Central memory CD8-positive, alpha-beta T cell (primary cell): ENCODE results near the gene ADRM1.
A peak's percentile ranks its signal among the peaks of the same experiment; 100 is the strongest.

ENCODE experiments used
- ATAC-seq: fragments of 150-1000 bp; cut with Tn5 transposase; replicated peaks from 2 replicates; pipeline ENCODE4 v1.10.0; 2022; ENCODE audit warnings: mild to moderate bottlenecking, moderate FRiP score, moderate number of reproducible peaks; ENCODE audit not compliant: poor library complexity, severe bottlenecking; ENCODE audit errors: extremely low read depth
- DNase-seq, 2 donors: peaks; one replicate each; pipeline ENCODE4 v3.0.0; 2021; ENCODE audit warnings: low spot score in 2 of 2
- H3K27ac Mint-ChIP-seq: one replicate; pipeline ENCODE4 v1.8.0; 2022; ENCODE audit warnings: low read depth, mild to moderate bottlenecking, moderate library complexity, mixed read lengths
- H3K27me3 Mint-ChIP-seq: one replicate; pipeline ENCODE4 v1.8.0; 2022; ENCODE audit warnings: mixed read lengths
- H3K36me3 Mint-ChIP-seq: one replicate; pipeline ENCODE4 v1.8.0; 2022; ENCODE audit warnings: mild to moderate bottlenecking, moderate library complexity, mixed read lengths; ENCODE audit not compliant: insufficient read depth
- H3K4me1 Mint-ChIP-seq: one replicate; pipeline ENCODE4 v1.8.0; 2022; ENCODE audit warnings: mixed read lengths
- H3K4me3 Mint-ChIP-seq: one replicate; pipeline ENCODE4 v1.8.0; 2022; ENCODE audit warnings: mild to moderate bottlenecking, moderate library complexity, mixed read lengths
- H3K9me3 Mint-ChIP-seq: one replicate; pipeline ENCODE4 v1.8.0; 2022; ENCODE audit warnings: mixed read lengths

ADRM1 gene

GRCh38 chr20:62302341-62303061 lies at the start of gene ADRM1:
Gene ADRM1 (plus strand): TSS chr20:62302997. CDS start chr20:62303569, 572 bp downstream.
- Mint-ChIP-seq H3K4me1 (peaks cover 30% of the 10 kb centered on the region), H3K27me3 (no peaks in the 10 kb centered on the region), H3K27ac (peak within 1 kb of the TSS; percentile 98), H3K9me3 (no peaks in the 10 kb centered on the region), H3K36me3 (peaks cover 22% of the 10 kb centered on the region), H3K4me3 (peak within 1 kb of the TSS; percentile 96)
- DNase-seq (peak; percentile 94 to 95), ATAC-seq (peak; percentile 89)

- Mint-ChIP-seq H3K27me3 (no peaks in the 10 kb centered on the region), H3K36me3 (peaks cover 26% of the 10 kb centered on the region), H3K4me3 (no peak overlapping the region), H3K27ac (peak overlapping the region; percentile 29), H3K4me1 (peaks cover 26% of the 10 kb centered on the region), H3K9me3 (no peaks in the 10 kb centered on the region)
- ATAC-seq (no peak), DNase-seq (no peak)
Observed at GRCh38 chr20:62253398-62253797, 49.4 kb upstream of the ADRM1 start.

GRCh38 chr20:62254021-62254724 lies 48.6 kb upstream of the ADRM1 start:
- Mint-ChIP-seq H3K27ac (no peak overlapping the region), H3K4me3 (no peak overlapping the region)
- no peak for ATAC-seq

GRCh38 chr20:62255976-62256375 lies 46.8 kb upstream of the ADRM1 start:
- ATAC-seq (no peak), DNase-seq (no peak)
- peaks cover 39% of the 10 kb centered on the region for H3K36me3 Mint-ChIP-seq
- no peaks in the 10 kb centered on the region for H3K27me3 Mint-ChIP-seq
- H3K9me3 Mint-ChIP-seq, result no peaks in the 10 kb centered on the region
- no peak overlapping the region for H3K27ac Mint-ChIP-seq
- H3K4me1 Mint-ChIP-seq, result peaks cover 25% of the 10 kb centered on the region
- H3K4me3 Mint-ChIP-seq, result no peak overlapping the region

More at GRCh38 chr20:62254021-62254724, 48.6 kb upstream of the ADRM1 start:
- H3K9me3 Mint-ChIP-seq, result no peaks in the 10 kb centered on the region
- peaks cover 30% of the 10 kb centered on the region for H3K36me3 Mint-ChIP-seq
- no peak for DNase-seq
- H3K4me1 Mint-ChIP-seq, result peaks cover 26% of the 10 kb centered on the region
- H3K27me3 Mint-ChIP-seq, result no peaks in the 10 kb centered on the region

- ATAC-seq (no peak), DNase-seq (no peak)
- H3K27ac Mint-ChIP-seq, result no peak overlapping the region
- H3K4me1 Mint-ChIP-seq, result peaks cover 15% of the 10 kb centered on the region
- no peak overlapping the region for H3K4me3 Mint-ChIP-seq
- no peaks in the 10 kb centered on the region for H3K9me3 Mint-ChIP-seq
- peaks cover 45% of the 10 kb centered on the region for H3K36me3 Mint-ChIP-seq
- H3K27me3 Mint-ChIP-seq, result no peaks in the 10 kb centered on the region
Observed at GRCh38 chr20:62258499-62259293, 44.1 kb upstream of the ADRM1 start.

- Mint-ChIP-seq H3K4me1 (peaks cover 11% of the 10 kb centered on the region), H3K9me3 (no peaks in the 10 kb centered on the region), H3K36me3 (peaks cover 47% of the 10 kb centered on the region), H3K4me3 (no peak overlapping the region), H3K27me3 (no peaks in the 10 kb centered on the region), H3K27ac (no peak overlapping the region)
- no peak for ATAC-seq
- no peak for DNase-seq
Observed at GRCh38 chr20:62259294-62259565, 43.6 kb upstream of the ADRM1 start.

- no peak for DNase-seq
- no peak overlapping the region for H3K27ac Mint-ChIP-seq
- H3K4me1 Mint-ChIP-seq, result peaks cover 7% of the 10 kb centered on the region
- peaks cover 42% of the 10 kb centered on the region for H3K36me3 Mint-ChIP-seq
- no peak overlapping the region for H3K4me3 Mint-ChIP-seq
- no peaks in the 10 kb centered on the region for H3K27me3 Mint-ChIP-seq
- no peak for ATAC-seq
- no peaks in the 10 kb centered on the region for H3K9me3 Mint-ChIP-seq
Observed at GRCh38 chr20:62262064-62262463, 40.7 kb upstream of the ADRM1 start.

- H3K4me1 Mint-ChIP-seq, result peaks cover 7% of the 10 kb centered on the region
- H3K36me3 Mint-ChIP-seq, result peaks cover 33% of the 10 kb centered on the region
- no peak overlapping the region for H3K4me3 Mint-ChIP-seq
- H3K27ac Mint-ChIP-seq, result no peak overlapping the region
- DNase-seq, result no peak
- no peaks in the 10 kb centered on the region for H3K27me3 Mint-ChIP-seq
- no peaks in the 10 kb centered on the region for H3K9me3 Mint-ChIP-seq
- no peak for ATAC-seq
Observed at GRCh38 chr20:62263396-62263795, 39.4 kb upstream of the ADRM1 start.

- ATAC-seq, result no peak
- Mint-ChIP-seq H3K4me1 (peaks cover 3% of the 10 kb centered on the region), H3K36me3 (peaks cover 24% of the 10 kb centered on the region), H3K4me3 (no peak overlapping the region), H3K27me3 (no peaks in the 10 kb centered on the region), H3K27ac (no peak overlapping the region), H3K9me3 (no peaks in the 10 kb centered on the region)
- no peak for DNase-seq
Observed at GRCh38 chr20:62265365-62265764, 37.4 kb upstream of the ADRM1 start.

- H3K36me3 Mint-ChIP-seq, result peaks cover 20% of the 10 kb centered on the region
- H3K27me3 Mint-ChIP-seq, result no peaks in the 10 kb centered on the region
- no peak for DNase-seq
Observed at GRCh38 chr20:62266340-62266739, 36.5 kb upstream of the ADRM1 start.

GRCh38 chr20:62266851-62267250 lies 35.9 kb upstream of the ADRM1 start:
- no peaks in the 10 kb centered on the region for H3K27me3 Mint-ChIP-seq

More at GRCh38 chr20:62266340-62266739, 36.5 kb upstream of the ADRM1 start:
- H3K9me3 Mint-ChIP-seq, result no peaks in the 10 kb centered on the region
- H3K4me3 Mint-ChIP-seq, result no peak overlapping the region
- no peak overlapping the region for H3K27ac Mint-ChIP-seq
- H3K4me1 Mint-ChIP-seq, result no peaks in the 10 kb centered on the region
- no peak for ATAC-seq

GRCh38 chr20:62267543-62267942 lies 35.3 kb upstream of the ADRM1 start:
- peaks cover 21% of the 10 kb centered on the region for H3K36me3 Mint-ChIP-seq
- H3K9me3 Mint-ChIP-seq, result no peaks in the 10 kb centered on the region
- ATAC-seq (no peak), DNase-seq (no peak)
- H3K4me3 Mint-ChIP-seq, result no peak overlapping the region
- no peaks in the 10 kb centered on the region for H3K27me3 Mint-ChIP-seq
- no peaks in the 10 kb centered on the region for H3K4me1 Mint-ChIP-seq
- H3K27ac Mint-ChIP-seq, result no peak overlapping the region

More at GRCh38 chr20:62266851-62267250, 35.9 kb upstream of the ADRM1 start:
- H3K36me3 Mint-ChIP-seq, result peaks cover 21% of the 10 kb centered on the region
- no peak for ATAC-seq
- H3K27ac Mint-ChIP-seq, result no peak overlapping the region
- no peak for DNase-seq
- no peaks in the 10 kb centered on the region for H3K9me3 Mint-ChIP-seq
- H3K4me1 Mint-ChIP-seq, result no peaks in the 10 kb centered on the region
- no peak overlapping the region for H3K4me3 Mint-ChIP-seq
